Keratinocyte (primary cell): ENCODE results near the gene NGFR. TPM values are rescaled to one million over a fixed set of nuclear protein-coding genes. Genes with fewer than 3 reads are reported as not detected.

ENCODE experiments used
- DNase-seq: peaks from one replicate; pipeline ENCODE4 v3.0.0-alpha.2; 2011; ENCODE audit warnings: low read depth, missing footprints, low spot score
- FAIRE-seq: peaks from 2 replicates; lab custom pipeline; 2011; peaks lifted over from hg19 to GRCh38; lab: Jason Lieb, UNC
- H2AFZ ChIP-seq: 2 replicates; pipeline ENCODE4 v1.6.0; 2012; ENCODE audit warnings: low read length, control low read depth, inconsistent platforms; ENCODE audit not compliant: control insufficient read depth
- H3K27ac ChIP-seq: 2 replicates; pipeline ENCODE4 v1.5.1; 2011; ENCODE audit warnings: low read length; ENCODE audit not compliant: control insufficient read depth, insufficient read depth
- H3K27me3 ChIP-seq: 3 replicates; pipeline ENCODE4 v1.6.0; 2011; ENCODE audit warnings: low read length; ENCODE audit not compliant: control insufficient read depth, insufficient read depth; ENCODE audit errors: extremely low read depth
- H3K36me3 ChIP-seq, 2 experiments: 2 replicates in 1 of 2; 3 replicates in 1 of 2; pipeline ENCODE4 v1.5.1; 2011; ENCODE audit warnings: low read length in 2 of 2, mild to moderate bottlenecking in 1 of 2; ENCODE audit not compliant: control insufficient read depth in 2 of 2, insufficient read depth in 2 of 2; ENCODE audit errors: extremely low read depth in 1 of 2
- H3K4me1 ChIP-seq: 3 replicates; pipeline ENCODE4 v1.5.1; 2011; ENCODE audit warnings: low read length; ENCODE audit not compliant: control insufficient read depth, insufficient read depth; ENCODE audit errors: extremely low read depth
- H3K4me2 ChIP-seq: 3 replicates; pipeline ENCODE4 v1.6.0; 2011; ENCODE audit warnings: low read depth, low read length; ENCODE audit not compliant: control insufficient read depth, insufficient read depth; ENCODE audit errors: extremely low read depth
- H3K4me3 ChIP-seq, 3 experiments: fragments of 200-600 bp in 1 of 3; sonication (generic) in 1 of 3; 2 replicates in 2 of 3; 3 replicates in 1 of 3; pipeline ENCODE4 v1.5.1; 2011 to 2016; ENCODE audit warnings: low read length in 3 of 3, mild to moderate bottlenecking in 3 of 3, control low read depth in 2 of 3, inconsistent platforms in 1 of 3, low read depth in 1 of 3, mixed read lengths in 1 of 3, mixed run types in 1 of 3, moderate library complexity in 1 of 3; ENCODE audit not compliant: control insufficient read depth in 2 of 3, insufficient read depth in 2 of 3; ENCODE audit errors: extremely low read depth in 1 of 3
- H3K79me2 ChIP-seq: 2 replicates; pipeline ENCODE4 v1.6.0; 2012; ENCODE audit warnings: low read length; ENCODE audit not compliant: control insufficient read depth, insufficient read depth
- H3K9ac ChIP-seq: 3 replicates; pipeline ENCODE4 v1.6.0; 2011; ENCODE audit warnings: low read length; ENCODE audit not compliant: control insufficient read depth, insufficient read depth; ENCODE audit errors: extremely low read depth
- H3K9me1 ChIP-seq: 3 replicates; pipeline ENCODE4 v1.6.0; 2011; ENCODE audit warnings: low read length; ENCODE audit not compliant: control insufficient read depth, insufficient read depth; ENCODE audit errors: extremely low read depth
- H3K9me3 ChIP-seq: 2 replicates; pipeline ENCODE4 v1.5.1; 2012; ENCODE audit warnings: low read depth, low read length; ENCODE audit not compliant: control insufficient read depth
- H4K20me1 ChIP-seq: 3 replicates; pipeline ENCODE4 v1.6.0; 2011; ENCODE audit warnings: low read length; ENCODE audit not compliant: control insufficient read depth, insufficient read depth; ENCODE audit errors: extremely low read depth
- EZH2 ChIP-seq: IDR thresholded peaks from one replicate; pipeline ENCODE4 v1.6.1; 2012; ENCODE audit warnings: inconsistent platforms, mild to moderate bottlenecking, low read length, moderate library complexity
- dilution Hi-C: fragments of 300-500 bp; cut with MboI; formaldehyde crosslinking; loops from one replicate; pipeline ENCODE4 v1.7.0; 2020; ENCODE audit warnings: low sequenced_read_pairs; ENCODE audit not compliant: extremely low pct_ligation_motif_present
- polyA plus RNA-seq, 5 experiments: library from polyadenylated mRNA; depleted of rRNA in 3 of 5; stranded (reverse) in 3 of 5; stranded (forward) in 1 of 5; unstranded in 1 of 5; fragments of >200 nt; gene quantifications; 1 replicate in 1 of 5; 2 replicates in 3 of 5; 3 replicates in 1 of 5; pipeline versions ENCODE4 v1.2.1 to v1.2.3, GENCODE V29; 2011 to 2012; ENCODE audit warnings: missing spikeins in 2 of 5, low read depth in 1 of 5, low replicate concordance in 1 of 5
- TF ChIP-seq, protein P1 (sequence below), 3 experiments: IDR thresholded peaks in 1 of 3; conservative IDR thresholded peaks in 1 of 3; optimal IDR thresholded peaks in 1 of 3; 2 replicates in 2 of 3; 3 replicates in 1 of 3; pipeline versions ENCODE3 to v1.5.1; 2011; ENCODE audit warnings: low read length in 3 of 3, mild to moderate bottlenecking in 3 of 3, moderate library complexity in 2 of 3, control low read depth in 1 of 3, inconsistent platforms in 1 of 3; ENCODE audit not compliant: insufficient read depth in 2 of 3; ENCODE audit errors: extremely low read depth in 1 of 3

The NGFR gene
- polyA plus RNA-seq, 1 donor (not counting 4 experiments of a cell fraction or from before 2014, with no cell fraction given), result 1.7 TPM

DNA sequence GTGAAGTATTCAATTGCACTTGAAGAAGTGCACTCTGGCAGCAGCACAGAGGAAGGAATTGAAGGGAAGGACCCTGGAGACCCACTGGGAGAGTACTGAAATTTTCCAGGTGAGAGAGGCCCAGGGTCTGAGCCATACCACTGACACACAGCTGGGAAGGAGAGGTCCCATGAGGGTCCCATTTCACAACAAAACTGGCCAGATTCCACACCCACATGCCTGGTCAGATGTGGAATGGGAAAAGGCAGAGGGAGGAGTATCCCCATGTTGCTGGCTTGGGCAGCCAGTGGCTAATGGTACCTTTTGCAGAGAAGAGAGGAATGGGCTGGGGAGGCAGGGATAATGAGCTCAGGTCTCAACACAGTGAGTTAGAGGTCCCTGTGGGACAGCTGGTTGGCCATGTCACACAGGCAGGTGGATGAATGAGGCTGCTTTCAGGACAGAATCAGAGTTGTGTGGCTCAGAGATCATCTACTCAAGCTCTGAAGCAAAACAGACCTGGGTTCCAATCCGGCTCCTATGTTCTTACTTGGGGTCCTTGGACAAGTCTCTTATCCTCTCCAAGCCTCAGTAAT lies 26.2 kb upstream of the NGFR start:
- no peaks in the 10 kb centered on the region for H3K4me1 ChIP-seq
- FAIRE-seq, result no peak
- H3K27me3 ChIP-seq, result peaks cover 65% of the 10 kb centered on the region
- H3K9me1 ChIP-seq, result no peaks in the 10 kb centered on the region
- no peak for DNase-seq
- H3K4me2 ChIP-seq, result no peak overlapping the region
- H3K36me3 ChIP-seq, result no peaks in the 10 kb centered on the region
- H2AFZ ChIP-seq, result no peak overlapping the region
- no peak overlapping the region for H3K4me3 ChIP-seq
- H3K9ac ChIP-seq, result no peak overlapping the region
- H3K27ac ChIP-seq, result no peak overlapping the region
- no peaks in the 10 kb centered on the region for H4K20me1 ChIP-seq
- TF ChIP-seq, protein P1, sequence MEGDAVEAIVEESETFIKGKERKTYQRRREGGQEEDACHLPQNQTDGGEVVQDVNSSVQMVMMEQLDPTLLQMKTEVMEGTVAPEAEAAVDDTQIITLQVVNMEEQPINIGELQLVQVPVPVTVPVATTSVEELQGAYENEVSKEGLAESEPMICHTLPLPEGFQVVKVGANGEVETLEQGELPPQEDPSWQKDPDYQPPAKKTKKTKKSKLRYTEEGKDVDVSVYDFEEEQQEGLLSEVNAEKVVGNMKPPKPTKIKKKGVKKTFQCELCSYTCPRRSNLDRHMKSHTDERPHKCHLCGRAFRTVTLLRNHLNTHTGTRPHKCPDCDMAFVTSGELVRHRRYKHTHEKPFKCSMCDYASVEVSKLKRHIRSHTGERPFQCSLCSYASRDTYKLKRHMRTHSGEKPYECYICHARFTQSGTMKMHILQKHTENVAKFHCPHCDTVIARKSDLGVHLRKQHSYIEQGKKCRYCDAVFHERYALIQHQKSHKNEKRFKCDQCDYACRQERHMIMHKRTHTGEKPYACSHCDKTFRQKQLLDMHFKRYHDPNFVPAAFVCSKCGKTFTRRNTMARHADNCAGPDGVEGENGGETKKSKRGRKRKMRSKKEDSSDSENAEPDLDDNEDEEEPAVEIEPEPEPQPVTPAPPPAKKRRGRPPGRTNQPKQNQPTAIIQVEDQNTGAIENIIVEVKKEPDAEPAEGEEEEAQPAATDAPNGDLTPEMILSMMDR (optimal IDR thresholded peaks at IDR 0.05 in 1 of 3, IDR thresholded peaks at IDR 0.05 in 1 of 3, conservative IDR thresholded peaks at IDR 0.05 in 1 of 3; ENCODE audit: extremely low read depth in 1 of 3, insufficient read depth in 2 of 3, low read length in 3 of 3), result no peak
- TF ChIP-seq EZH2, result no peak
- no peaks in the 10 kb centered on the region for H3K9me3 ChIP-seq
- dilution Hi-C loops, result no loop called here
- H3K79me2 ChIP-seq, result no peaks in the 10 kb centered on the region

- no peak for DNase-seq
- H3K27me3 ChIP-seq, result peaks cover 59% of the 10 kb centered on the region
- H3K9me1 ChIP-seq, result no peaks in the 10 kb centered on the region
- H3K27ac ChIP-seq, result no peak overlapping the region
- no peak for FAIRE-seq
- dilution Hi-C loops, result no loop called here
- no peaks in the 10 kb centered on the region for H3K79me2 ChIP-seq
- no peak overlapping the region for H2AFZ ChIP-seq
- TF ChIP-seq, protein P1 (optimal IDR thresholded peaks at IDR 0.05 in 1 of 3, IDR thresholded peaks at IDR 0.05 in 1 of 3, conservative IDR thresholded peaks at IDR 0.05 in 1 of 3; ENCODE audit: extremely low read depth in 1 of 3, insufficient read depth in 2 of 3, low read length in 3 of 3), result no peak
- no peak for TF ChIP-seq EZH2
- H3K4me3 ChIP-seq, result no peak overlapping the region
- H3K36me3 ChIP-seq, result no peaks in the 10 kb centered on the region
- no peak overlapping the region for H3K9ac ChIP-seq
- H3K4me2 ChIP-seq, result no peak overlapping the region
- no peaks in the 10 kb centered on the region for H3K9me3 ChIP-seq
- no peaks in the 10 kb centered on the region for H4K20me1 ChIP-seq
- no peaks in the 10 kb centered on the region for H3K4me1 ChIP-seq
These were observed 25.0 kb upstream of the NGFR start for GRCh38 chr17:49469831-49470810.
